HL-60 (cell line): ENCODE measurements around the gene CLNK.

Experiments used
- DNase-seq, 2 experiments: peaks; one replicate each; pipeline ENCODE4 v3.0.0-alpha.2; 2010 to 2020; ENCODE audit warnings: low read depth in 1 of 2, low spot score in 1 of 2
- H3K27ac ChIP-seq: fragments of 250-450 bp; sonication (Bioruptor Pico); replicated peaks from 2 replicates; pipeline ENCODE4 v1.5.1; 2020; ENCODE audit warnings: mild to moderate bottlenecking, moderate library complexity
- H3K27me3 ChIP-seq: fragments of 250-450 bp; sonication (Bioruptor Pico); 2 replicates; pipeline ENCODE4 v1.5.1; 2021; ENCODE audit warnings: mild to moderate bottlenecking, moderate library complexity; ENCODE audit not compliant: insufficient read depth, poor library complexity, severe bottlenecking
- H3K4me3 ChIP-seq: replicated peaks from 2 replicates; pipeline ENCODE4 v1.5.1; 2011; ENCODE audit warnings: mild to moderate bottlenecking, control low read depth, low read length; ENCODE audit not compliant: insufficient read depth
- CTCF ChIP-seq: IDR thresholded peaks from one replicate; pipeline ENCODE4 v1.5.1; 2011; ENCODE audit warnings: low read length, control low read depth, inconsistent platforms; ENCODE audit not compliant: insufficient read depth
- GABPA ChIP-seq: IDR thresholded peaks from 2 replicates; pipeline ENCODE4 v1.6.1; 2012; ENCODE audit warnings: low read depth
- POLR2AphosphoS5 ChIP-seq: IDR thresholded peaks from 2 replicates; pipeline ENCODE4 v1.6.1; 2012; ENCODE audit warnings: low read depth
- REST ChIP-seq: IDR thresholded peaks from 2 replicates; pipeline ENCODE4 v1.6.1; 2012; ENCODE audit warnings: low read depth; ENCODE audit not compliant: insufficient replicate concordance
- SPI1 ChIP-seq: IDR thresholded peaks from 2 replicates; pipeline ENCODE4 v1.6.1; 2012; ENCODE audit warnings: low read depth, mild to moderate bottlenecking, borderline replicate concordance

Gene CLNK

GRCh38 chr4:10706236-10706635 is 21.7 kb upstream of the CLNK start:
- no peaks in the 10 kb centered on the region for H3K27me3 ChIP-seq
- no peak for DNase-seq
- no peak overlapping the region for H3K4me3 ChIP-seq
- no peak for TF ChIP-seq CTCF
- TF ChIP-seq POLR2AphosphoS5: no peak
- TF ChIP-seq GABPA: no peak
- TF ChIP-seq REST: no peak
- no peak for TF ChIP-seq SPI1
- no peak overlapping the region for H3K27ac ChIP-seq

DNA sequence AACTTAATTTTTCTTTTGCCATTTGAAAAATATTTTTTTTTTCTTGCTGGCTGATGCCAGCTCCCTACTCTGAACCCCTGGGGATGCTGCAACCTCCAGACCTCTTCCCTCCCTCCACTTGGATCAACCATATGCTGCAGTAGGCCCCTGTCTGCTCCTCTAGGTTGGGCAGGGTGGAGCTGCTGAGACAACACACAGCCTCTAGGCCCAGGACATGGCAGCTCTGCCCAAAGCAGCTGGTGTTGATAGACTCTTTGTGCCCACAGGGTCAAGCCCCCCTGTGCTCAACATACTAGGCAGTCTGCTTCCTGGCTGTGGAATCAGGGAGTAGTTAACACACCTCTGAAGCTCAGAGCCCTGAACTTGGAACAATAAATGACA is 19.9 kb upstream of the CLNK start:
- no peak for TF ChIP-seq SPI1
- no peak overlapping the region for H3K27ac ChIP-seq
- no peak for DNase-seq
- no peak overlapping the region for H3K4me3 ChIP-seq
- no peaks in the 10 kb centered on the region for H3K27me3 ChIP-seq

DNA sequence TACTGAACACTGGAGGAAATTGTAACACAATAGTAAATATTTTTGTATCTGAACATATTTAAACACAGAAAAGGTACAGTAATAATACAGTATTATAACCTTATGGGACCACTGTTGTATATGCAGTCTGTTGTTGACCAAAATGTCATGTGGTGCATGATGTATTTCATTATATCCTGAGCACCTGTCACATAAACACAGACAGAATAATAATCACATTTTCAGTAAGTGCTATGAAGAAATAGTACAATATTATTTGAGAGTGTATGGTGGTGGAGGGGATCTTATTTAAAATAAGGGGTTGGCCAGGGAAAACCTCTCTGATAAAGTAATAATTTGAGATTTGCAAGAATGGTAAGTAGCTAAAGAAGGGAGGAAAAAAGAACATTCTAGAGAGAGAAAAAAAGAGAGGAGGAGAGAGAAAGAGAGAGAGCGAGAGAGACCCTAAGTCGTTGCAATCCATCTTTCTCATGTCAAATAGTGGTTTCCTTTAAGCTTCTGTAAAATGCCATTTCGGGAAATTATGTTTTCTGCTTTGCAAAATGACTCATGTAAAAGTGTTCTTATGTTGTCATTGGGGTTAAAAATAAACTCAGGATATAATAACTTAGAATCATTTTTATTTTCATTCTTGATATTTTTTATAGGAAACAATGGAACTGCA is 19.3 kb upstream of the CLNK start:
- no peak for TF ChIP-seq GABPA
- TF ChIP-seq SPI1: no peak
- no peak for TF ChIP-seq CTCF
- Histone ChIP-seq H3K4me3 (no peak overlapping the region), H3K27me3 (no peaks in the 10 kb centered on the region), H3K27ac (no peak overlapping the region)
- no peak for DNase-seq

DNA sequence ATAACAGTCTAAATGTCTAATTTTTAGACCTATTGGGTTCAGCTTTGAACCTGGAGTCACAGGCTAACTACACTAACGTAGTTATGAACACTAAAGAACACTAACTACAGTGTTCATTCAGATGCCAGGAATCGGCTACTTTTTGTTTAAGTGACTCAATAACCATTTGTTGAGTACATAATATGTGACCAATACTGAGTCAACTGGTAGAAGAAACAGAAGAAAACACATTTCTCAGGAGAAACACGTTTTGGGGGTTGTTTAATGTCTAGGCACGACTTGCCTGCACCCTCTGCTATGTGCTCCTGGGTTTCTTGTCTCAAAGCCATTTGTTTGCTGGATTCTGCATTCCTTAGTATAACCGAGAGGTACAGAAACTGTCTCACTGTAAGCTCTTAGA is 18.6 kb upstream of the CLNK start:
- Histone ChIP-seq H3K27ac (no peak overlapping the region), H3K27me3 (no peaks in the 10 kb centered on the region), H3K4me3 (no peak overlapping the region)
- TF ChIP-seq GABPA (no peak), POLR2AphosphoS5 (no peak), SPI1 (no peak), CTCF (no peak), REST (no peak)
- DNase-seq: no peak
